Fibroblast of the conjunctiva (primary cell): Measurements from ENCODE around the gene LMTK3.
"Not testable (repeated sequence)": the region's sequence is repeated elsewhere in the genome, so short reads cannot be mapped to it uniquely, and the experiment has no call there.

Source experiments
- DNase-seq: peaks from one replicate; pipeline ENCODE4 v3.0.0-alpha.2; 2010; ENCODE audit warnings: low read depth

The LMTK3 gene

GRCh38 chr19:48488478-48488877 lies 23.2 kb downstream of the LMTK3 start:
- not testable (repeated sequence) for DNase-seq

- DNase-seq, result peak; percentile 38
Observed at GRCh38 chr19:48487948-48488347, 23.7 kb downstream of the LMTK3 start.

GRCh38 chr19:48487544-48487943 lies 24.1 kb downstream of the LMTK3 start:
- no peak for DNase-seq

GRCh38 chr19:48486706-48487105 lies 24.9 kb downstream of the LMTK3 start:
- not testable (repeated sequence) for DNase-seq

GRCh38 chr19:48484931-48485612 lies 26.6 kb downstream of the LMTK3 start:
- no peak for DNase-seq

GRCh38 chr19:48484247-48484893 lies 27.3 kb downstream of the LMTK3 start:
- no peak for DNase-seq

- DNase-seq, result no peak
Observed at GRCh38 chr19:48483301-48483700, 28.3 kb downstream of the LMTK3 start.

GRCh38 chr19:48481846-48482639 lies 29.6 kb downstream of the LMTK3 start:
- no peak for DNase-seq

- DNase-seq, result no peak
Observed at GRCh38 chr19:48480558-48481500, 30.8 kb downstream of the LMTK3 start.

- no peak for DNase-seq
Observed at GRCh38 chr19:48480183-48480557, 31.5 kb downstream of the LMTK3 start.

GRCh38 chr19:48479686-48480085 lies 31.9 kb downstream of the LMTK3 start:
- no peak for DNase-seq

GRCh38 chr19:48478339-48479256 lies 33.0 kb downstream of the LMTK3 start:
- DNase-seq, result no peak

GRCh38 chr19:48477698-48478338 lies 33.8 kb downstream of the LMTK3 start:
- DNase-seq, result no peak

GRCh38 chr19:48477067-48477685 lies 34.5 kb downstream of the LMTK3 start:
- no peak for DNase-seq

GRCh38 chr19:48476176-48476575 lies 35.5 kb downstream of the LMTK3 start:
- DNase-seq, result no peak

- no peak for DNase-seq
Observed at GRCh38 chr19:48475369-48476068, 36.1 kb downstream of the LMTK3 start.

GRCh38 chr19:48474084-48474592 lies 37.5 kb downstream of the LMTK3 start:
- no peak for DNase-seq

GRCh38 chr19:48473161-48473966 lies 38.3 kb downstream of the LMTK3 start:
- DNase-seq, result no peak
